NT2/D1 (cell line): ENCODE results near the gene PAH.

ENCODE experiments used
- DNase-seq: peaks from one replicate; pipeline ENCODE4 v3.0.0-alpha.2; 2011; ENCODE audit warnings: low read depth, low spot score
- H3K27me3 ChIP-seq: 2 replicates; pipeline ENCODE4 v1.6.0; 2011; ENCODE audit warnings: mild to moderate bottlenecking; ENCODE audit not compliant: insufficient read length, insufficient read depth
- H3K36me3 ChIP-seq: 2 replicates; pipeline ENCODE4 v1.6.1; 2011; ENCODE audit warnings: mild to moderate bottlenecking, low read length, mixed read lengths; ENCODE audit not compliant: insufficient read depth, insufficient read length
- H3K4me1 ChIP-seq: 2 replicates; pipeline ENCODE4 v1.5.1; 2011; ENCODE audit not compliant: insufficient read depth, insufficient read length
- H3K4me3 ChIP-seq: 2 replicates; pipeline ENCODE4 v1.5.1; 2011; ENCODE audit warnings: low read depth; ENCODE audit not compliant: insufficient read length
- H3K9ac ChIP-seq: 2 replicates; pipeline ENCODE4 v1.6.0; 2011; ENCODE audit warnings: low read depth; ENCODE audit not compliant: insufficient read length
- H3K9me3 ChIP-seq: 2 replicates; pipeline ENCODE4 v1.5.1; 2011; ENCODE audit warnings: mild to moderate bottlenecking, low read length; ENCODE audit not compliant: insufficient read depth
- SUZ12 ChIP-seq: IDR thresholded peaks from 2 replicates; pipeline ENCODE4 v1.6.1; 2011; ENCODE audit not compliant: insufficient read length, insufficient read depth; ENCODE audit errors: extremely low read depth
- YY1 ChIP-seq: IDR thresholded peaks from 2 replicates; pipeline ENCODE4 v1.6.1; 2011; ENCODE audit not compliant: insufficient read length, insufficient read depth
- ZNF274 ChIP-seq: IDR thresholded peaks from 2 replicates; pipeline ENCODE4 v1.6.1; 2011; ENCODE audit warnings: mild to moderate bottlenecking, low read depth, low read length

The PAH gene

GRCh38 chr12:102946042-102946441 is 29.0 kb upstream of the PAH start:
- H3K36me3 ChIP-seq = no peaks in the 10 kb centered on the region
- peaks cover 3% of the 10 kb centered on the region; the same call in 1 of the 2 replicates for H3K9me3 ChIP-seq
- no peaks in the 10 kb centered on the region for H3K4me1 ChIP-seq
- no peak overlapping the region for H3K4me3 ChIP-seq
- no peak for TF ChIP-seq ZNF274
- TF ChIP-seq YY1 = no peak
- no peak for TF ChIP-seq SUZ12
- H3K27me3 ChIP-seq = peaks cover 12% of the 10 kb centered on the region
- H3K9ac ChIP-seq = no peak overlapping the region
- no peak for DNase-seq

- Histone ChIP-seq H3K4me3 (no peak overlapping the region), H3K27me3 (no peaks in the 10 kb centered on the region), H3K9me3 (0 out of 2 replicates have a peak, but pooled peaks cover 6% of the 10 kb centered on the region), H3K36me3 (no peaks in the 10 kb centered on the region), H3K9ac (no peak overlapping the region), H3K4me1 (no peaks in the 10 kb centered on the region)
- TF ChIP-seq YY1 (no peak), ZNF274 (no peak)
- DNase-seq = no peak
Measured at GRCh38 chr12:102939670-102940222, 22.7 kb upstream of the PAH start.

- no peaks in the 10 kb centered on the region for H3K4me1 ChIP-seq
- H3K9ac ChIP-seq = no peak overlapping the region
- H3K4me3 ChIP-seq = no peak overlapping the region
- H3K27me3 ChIP-seq = no peaks in the 10 kb centered on the region
- H3K36me3 ChIP-seq = no peaks in the 10 kb centered on the region
- 0 out of 2 replicates have a peak, but pooled peaks cover 6% of the 10 kb centered on the region for H3K9me3 ChIP-seq
- TF ChIP-seq YY1 = no peak
- TF ChIP-seq SUZ12 = no peak
- TF ChIP-seq ZNF274 = no peak
- DNase-seq = no peak
Measured at GRCh38 chr12:102939059-102939458, 22.0 kb upstream of the PAH start.

GRCh38 chr12:102933168-102933567 is 16.1 kb upstream of the PAH start:
- no peaks in the 10 kb centered on the region for H3K27me3 ChIP-seq
- no peak for DNase-seq
- peaks cover 5% of the 10 kb centered on the region; the same call in 1 of the 2 replicates for H3K9me3 ChIP-seq
- H3K36me3 ChIP-seq = no peaks in the 10 kb centered on the region
- no peaks in the 10 kb centered on the region for H3K4me1 ChIP-seq
- no peak overlapping the region for H3K4me3 ChIP-seq
- no peak overlapping the region for H3K9ac ChIP-seq
- TF ChIP-seq ZNF274 (no peak), SUZ12 (no peak), YY1 (no peak)

- TF ChIP-seq SUZ12 (no peak), ZNF274 (no peak), YY1 (no peak)
- no peaks in the 10 kb centered on the region for H3K9me3 ChIP-seq
- no peak overlapping the region for H3K9ac ChIP-seq
- no peaks in the 10 kb centered on the region for H3K27me3 ChIP-seq
- no peak for DNase-seq
- no peaks in the 10 kb centered on the region for H3K36me3 ChIP-seq
- no peaks in the 10 kb centered on the region for H3K4me1 ChIP-seq
- H3K4me3 ChIP-seq = no peak overlapping the region
Measured at GRCh38 chr12:102927220-102927619, 10.2 kb upstream of the PAH start.

GRCh38 chr12:102921240-102921639 is 4.2 kb upstream of the PAH start:
- H3K4me1 ChIP-seq = no peaks in the 10 kb centered on the region
- H3K36me3 ChIP-seq = no peaks in the 10 kb centered on the region
- DNase-seq = no peak
- H3K4me3 ChIP-seq = no peak overlapping the region
- H3K9ac ChIP-seq = no peak overlapping the region
- H3K27me3 ChIP-seq = no peaks in the 10 kb centered on the region
- TF ChIP-seq YY1 (no peak), ZNF274 (no peak), SUZ12 (no peak)
- no peaks in the 10 kb centered on the region for H3K9me3 ChIP-seq

- H3K36me3 ChIP-seq = no peaks in the 10 kb centered on the region
- H3K9me3 ChIP-seq = no peaks in the 10 kb centered on the region
- DNase-seq = no peak
- H3K9ac ChIP-seq = no peak overlapping the region
- H3K4me3 ChIP-seq = no peak overlapping the region
- TF ChIP-seq SUZ12 = no peak
- no peak for TF ChIP-seq ZNF274
- TF ChIP-seq YY1 = no peak
- no peaks in the 10 kb centered on the region for H3K27me3 ChIP-seq
- H3K4me1 ChIP-seq = no peaks in the 10 kb centered on the region
Measured at GRCh38 chr12:102920271-102920670, 3.2 kb upstream of the PAH start.
